Endothelial cell of umbilical vein (primary cell): Measurements from ENCODE around the gene LARGE1. TPM values are rescaled to one million over a fixed set of nuclear protein-coding genes. Genes with fewer than 3 reads are reported as not detected.

Experiments used
- BruUV-seq: library from RNA; stranded (reverse); fragments of 400-500 nt; replicated peaks from 2 replicates; lab custom pipeline; 2021; lab: Mats Ljungman, UMichigan
- CTCF ChIA-PET: fragments of 300-600, 350-600 bp; sonication (Branson Sonifier 250); formaldehyde crosslinking; loops from one replicate; lab custom pipeline; 2021; ENCODE audit warnings: antibody characterized with exemption, inconsistent platforms; lab: Charles Lee
- POLR2A ChIA-PET: fragments of 300-600, 350-600 bp; sonication (Branson Sonifier 250); formaldehyde crosslinking; loops from one replicate; lab custom pipeline; 2021; ENCODE audit warnings: antibody characterized with exemption, inconsistent platforms; lab: Charles Lee
- DNase-seq: peaks from one replicate; pipeline ENCODE4 v3.0.0-alpha.2; 2011; ENCODE audit warnings: low read depth, low spot score
- FAIRE-seq: peaks from 2 replicates; lab custom pipeline; 2011; peaks lifted over from hg19 to GRCh38; lab: Jason Lieb, UNC
- H2AFZ ChIP-seq: 2 replicates; pipeline ENCODE4 v1.6.0; 2012; ENCODE audit warnings: low read depth, low read length, control low read depth, inconsistent platforms
- H3K27ac ChIP-seq: 2 replicates; pipeline ENCODE4 v1.5.1; 2011; ENCODE audit warnings: low read depth, mild to moderate bottlenecking, control low read depth, low read length, moderate library complexity; ENCODE audit not compliant: insufficient read depth
- H3K27me3 ChIP-seq, 2 experiments: 2 replicates each; pipeline versions ENCODE4 v1.6.0 to v1.6.1; 2011; ENCODE audit warnings: low read length in 2 of 2, mixed read lengths in 1 of 2; ENCODE audit not compliant: control insufficient read depth in 2 of 2, insufficient read depth in 2 of 2
- H3K36me3 ChIP-seq, 2 experiments: 2 replicates in 1 of 2; 3 replicates in 1 of 2; pipeline ENCODE4 v1.5.1; 2011; ENCODE audit warnings: low read length in 2 of 2, mild to moderate bottlenecking in 1 of 2, moderate library complexity in 1 of 2; ENCODE audit not compliant: control insufficient read depth in 2 of 2, insufficient read depth in 2 of 2; ENCODE audit errors: extremely low read depth in 1 of 2
- H3K4me1 ChIP-seq: 3 replicates; pipeline ENCODE4 v1.5.1; 2011; ENCODE audit warnings: mild to moderate bottlenecking, low read length; ENCODE audit not compliant: control insufficient read depth, insufficient read depth; ENCODE audit errors: extremely low read depth
- H3K4me2 ChIP-seq: 2 replicates; pipeline ENCODE4 v1.6.1; 2011; ENCODE audit warnings: low read length, control low read depth, mixed read lengths; ENCODE audit not compliant: insufficient read depth
- H3K4me3 ChIP-seq, 3 experiments: fragments of 200-600 bp in 1 of 3; sonication (generic), shearing (Covaris generic) in 1 of 3; replicated peaks in 1 of 3; 2 replicates each; pipeline ENCODE4 v1.5.1; 2011 to 2016; ENCODE audit warnings: control low read depth in 3 of 3, low read length in 3 of 3, mild to moderate bottlenecking in 2 of 3, inconsistent platforms in 1 of 3, low read depth in 1 of 3, moderate library complexity in 1 of 3; ENCODE audit not compliant: insufficient read depth in 1 of 3
- H3K79me2 ChIP-seq: 2 replicates; pipeline ENCODE4 v1.6.0; 2012; ENCODE audit warnings: low read length, inconsistent platforms; ENCODE audit not compliant: control insufficient read depth, insufficient read depth
- H3K9ac ChIP-seq: replicated peaks from 2 replicates; pipeline ENCODE3; 2011; ENCODE audit warnings: low read length, control low read depth; ENCODE audit not compliant: insufficient read depth; ENCODE audit errors: extremely low read depth
- H3K9me1 ChIP-seq: replicated peaks from 3 replicates; pipeline ENCODE4 v1.6.0; 2011; ENCODE audit warnings: mild to moderate bottlenecking, low read length; ENCODE audit not compliant: control insufficient read depth, insufficient read depth; ENCODE audit errors: extremely low read depth
- H3K9me3 ChIP-seq: replicated peaks from 2 replicates; pipeline ENCODE4 v1.5.1; 2012; ENCODE audit warnings: low read length, inconsistent platforms; ENCODE audit not compliant: control insufficient read depth, insufficient read depth
- H4K20me1 ChIP-seq: replicated peaks from 2 replicates; pipeline ENCODE3; 2011; ENCODE audit warnings: mild to moderate bottlenecking, low read length; ENCODE audit not compliant: control insufficient read depth, insufficient read depth; ENCODE audit errors: extremely low read depth
- EZH2 ChIP-seq: IDR thresholded peaks from 2 replicates; pipeline ENCODE4 v1.6.1; 2012; ENCODE audit warnings: borderline replicate concordance, low read depth, mild to moderate bottlenecking, moderate library complexity, low read length, inconsistent platforms; ENCODE audit not compliant: severe bottlenecking
- FOS ChIP-seq: IDR thresholded peaks from 2 replicates; pipeline ENCODE4 v1.6.1; 2011; ENCODE audit warnings: mild to moderate bottlenecking, low read length, moderate library complexity, borderline replicate concordance; ENCODE audit not compliant: insufficient read depth
- GATA2 ChIP-seq: IDR thresholded peaks from 2 replicates; pipeline ENCODE4 v1.7.0; 2011; ENCODE audit warnings: low read depth, mild to moderate bottlenecking, moderate library complexity, mixed read lengths, low read length; ENCODE audit not compliant: insufficient read length, insufficient read depth
- JUN ChIP-seq: IDR thresholded peaks from 2 replicates; pipeline ENCODE4 v1.6.1; 2011; ENCODE audit warnings: borderline replicate concordance, low read depth; ENCODE audit not compliant: insufficient read length, insufficient read depth
- MYC ChIP-seq: IDR thresholded peaks from one replicate; pipeline ENCODE4 v1.6.1; 2011; ENCODE audit warnings: mild to moderate bottlenecking, low read depth, low read length
- POLR2A ChIP-seq: IDR thresholded peaks from 2 replicates; pipeline ENCODE4 v1.6.1; 2012; ENCODE audit warnings: low read depth, mild to moderate bottlenecking, control low read depth, low read length
- POLR2AphosphoS5 ChIP-seq: IDR thresholded peaks from 2 replicates; pipeline ENCODE4 v1.6.1; 2012; ENCODE audit warnings: low read depth, mild to moderate bottlenecking, control low read depth, low read length, moderate library complexity; ENCODE audit not compliant: insufficient read depth
- dilution Hi-C: fragments of 300-500 bp; cut with MboI; formaldehyde crosslinking; loops from one replicate; pipeline ENCODE4 v1.15.0; 2019; ENCODE audit warnings: low sequenced_read_pairs; ENCODE audit not compliant: extremely low pct_ligation_motif_present
- intact Hi-C: fragments of 100-400 bp; cut with micrococcal nuclease; formaldehyde crosslinking; loops from one replicate; pipeline ENCODE4 v1.10.0; 2022
- polyA plus RNA-seq, 4 experiments: library from polyadenylated mRNA; depleted of rRNA in 3 of 4; stranded (reverse) in 3 of 4; unstranded in 1 of 4; fragments of >200 nt; gene quantifications; 2 replicates each; pipeline versions ENCODE4 v1.2.1 to v1.2.3, GENCODE V29; 2011 to 2012; ENCODE audit warnings: missing spikeins in 1 of 4
- total RNA-seq: library from RNA; stranded (reverse); gene quantifications from 2 replicates; pipeline ENCODE4 v1.2.3, GENCODE V29; 2021
- TF ChIP-seq, protein P1 (sequence below), 2 donors: IDR thresholded peaks; 1 replicate in 1 of 2; 2 replicates in 1 of 2; pipeline ENCODE4 v1.5.1; 2011; ENCODE audit warnings: low read length in 2 of 2, mild to moderate bottlenecking in 2 of 2, moderate library complexity in 2 of 2, control low read depth in 1 of 2, inconsistent platforms in 1 of 2, low read depth in 1 of 2; ENCODE audit not compliant: insufficient read depth in 1 of 2; ENCODE audit errors: extremely low read depth in 1 of 2
- TF ChIP-seq, protein P2 (sequence below): IDR thresholded peaks from 2 replicates; pipeline ENCODE4 v1.6.1; 2011; ENCODE audit not compliant: insufficient read depth, insufficient read length

The LARGE1 gene
- total and polyA plus RNA-seq, 2 donors (not counting 3 experiments of a cell fraction or from before 2014, with no cell fraction given): 0.95 to 4.4 TPM

DNA sequence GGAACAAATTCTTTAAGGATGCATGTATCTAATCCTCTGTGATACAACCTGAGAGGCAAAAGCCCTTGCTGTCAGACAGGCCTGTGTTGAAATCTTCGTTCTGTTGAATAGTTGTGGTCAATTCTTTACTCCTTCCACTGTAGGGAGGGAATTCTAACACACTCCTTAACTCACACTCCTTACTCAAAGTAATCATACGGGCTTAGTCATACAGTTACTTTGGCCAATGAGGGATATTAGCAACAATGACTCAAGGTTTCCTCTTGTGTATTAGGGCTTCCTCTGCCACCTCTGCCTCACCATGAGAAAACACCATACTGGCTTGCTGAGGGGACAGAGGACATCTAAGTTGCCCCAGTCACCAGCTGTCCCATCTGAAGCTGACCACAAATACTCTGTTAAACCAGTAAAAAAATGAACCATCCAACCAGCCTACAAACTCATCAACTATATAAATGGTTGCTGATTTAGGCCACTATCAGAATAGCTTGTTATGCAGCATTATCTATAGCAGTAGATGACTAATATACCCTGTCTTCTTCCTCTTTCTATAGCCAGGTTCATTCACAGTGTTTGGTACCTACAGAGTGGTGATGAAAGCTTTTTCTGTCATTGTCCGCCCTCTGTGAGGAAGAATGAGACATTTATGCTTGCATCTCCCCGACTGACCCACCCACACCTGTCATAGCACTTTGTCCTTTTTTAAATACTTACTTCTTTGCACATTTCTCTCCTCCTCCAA is 539.3 kb downstream of the LARGE1 start:
- H2AFZ ChIP-seq: no peak overlapping the region
- H3K36me3 ChIP-seq: no peaks in the 10 kb centered on the region
- no peak overlapping the region for H3K4me3 ChIP-seq
- dilution Hi-C loops: no loop called here
- H4K20me1 ChIP-seq: no peaks in the 10 kb centered on the region
- DNase-seq (no peak), FAIRE-seq (no peak)
- H3K79me2 ChIP-seq: no peaks in the 10 kb centered on the region
- intact Hi-C loops: no loop called here
- peaks cover 14% of the 10 kb centered on the region for H3K9me3 ChIP-seq
- ChIA-PET CTCF (no interaction called here), POLR2A (no interaction called here)
- no peak for TF ChIP-seq POLR2A
- no peak for TF ChIP-seq MYC
- TF ChIP-seq, protein P1, sequence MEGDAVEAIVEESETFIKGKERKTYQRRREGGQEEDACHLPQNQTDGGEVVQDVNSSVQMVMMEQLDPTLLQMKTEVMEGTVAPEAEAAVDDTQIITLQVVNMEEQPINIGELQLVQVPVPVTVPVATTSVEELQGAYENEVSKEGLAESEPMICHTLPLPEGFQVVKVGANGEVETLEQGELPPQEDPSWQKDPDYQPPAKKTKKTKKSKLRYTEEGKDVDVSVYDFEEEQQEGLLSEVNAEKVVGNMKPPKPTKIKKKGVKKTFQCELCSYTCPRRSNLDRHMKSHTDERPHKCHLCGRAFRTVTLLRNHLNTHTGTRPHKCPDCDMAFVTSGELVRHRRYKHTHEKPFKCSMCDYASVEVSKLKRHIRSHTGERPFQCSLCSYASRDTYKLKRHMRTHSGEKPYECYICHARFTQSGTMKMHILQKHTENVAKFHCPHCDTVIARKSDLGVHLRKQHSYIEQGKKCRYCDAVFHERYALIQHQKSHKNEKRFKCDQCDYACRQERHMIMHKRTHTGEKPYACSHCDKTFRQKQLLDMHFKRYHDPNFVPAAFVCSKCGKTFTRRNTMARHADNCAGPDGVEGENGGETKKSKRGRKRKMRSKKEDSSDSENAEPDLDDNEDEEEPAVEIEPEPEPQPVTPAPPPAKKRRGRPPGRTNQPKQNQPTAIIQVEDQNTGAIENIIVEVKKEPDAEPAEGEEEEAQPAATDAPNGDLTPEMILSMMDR (IDR thresholded peaks at IDR 0.05; ENCODE audit: extremely low read depth in 1 of 2, insufficient read depth in 1 of 2, low read depth in 1 of 2, low read length in 2 of 2): no peak
- no peak for TF ChIP-seq FOS
- no peak for TF ChIP-seq EZH2
- no peak for TF ChIP-seq POLR2AphosphoS5
- TF ChIP-seq GATA2: no peak
- TF ChIP-seq, protein P2, sequence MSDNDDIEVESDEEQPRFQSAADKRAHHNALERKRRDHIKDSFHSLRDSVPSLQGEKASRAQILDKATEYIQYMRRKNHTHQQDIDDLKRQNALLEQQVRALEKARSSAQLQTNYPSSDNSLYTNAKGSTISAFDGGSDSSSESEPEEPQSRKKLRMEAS: no peak
- TF ChIP-seq JUN: no peak
- no peaks in the 10 kb centered on the region for H3K27me3 ChIP-seq
- H3K4me1 ChIP-seq: no peaks in the 10 kb centered on the region
- no peak overlapping the region for H3K9ac ChIP-seq
- H3K4me2 ChIP-seq: no peak overlapping the region
- no TSS peak for BruUV-seq
- no peaks in the 10 kb centered on the region for H3K9me1 ChIP-seq
- H3K27ac ChIP-seq: no peak overlapping the region
